Fibroblast of pulmonary artery (primary cell): ENCODE data around the gene ZCCHC3.
A peak's percentile ranks its signal among the peaks of the same experiment; 100 is the strongest.

Experiments
- DNase-seq: peaks from one replicate; pipeline ENCODE4 v3.0.0-alpha.2; 2010; ENCODE audit warnings: low read depth
- H3K4me3 ChIP-seq: replicated peaks from 2 replicates; pipeline ENCODE4 v1.5.1; 2011; ENCODE audit warnings: low read depth, mild to moderate bottlenecking, control low read depth, low read length, moderate library complexity
- CTCF ChIP-seq: IDR thresholded peaks from 2 replicates; pipeline ENCODE4 v1.5.1; 2011; ENCODE audit warnings: mild to moderate bottlenecking, control low read depth, low read length, inconsistent platforms; ENCODE audit errors: missing control alignments

Gene ZCCHC3

GRCh38 chr20:259981-260380, 37.4 kb upstream of the ZCCHC3 start:
- no peak overlapping the region for H3K4me3 ChIP-seq
- no peak for TF ChIP-seq CTCF
- DNase-seq = no peak

GRCh38 chr20:263701-264100, 33.7 kb upstream of the ZCCHC3 start:
- no peak for DNase-seq
- H3K4me3 ChIP-seq = no peak overlapping the region

GRCh38 chr20:266596-267562, 30.5 kb upstream of the ZCCHC3 start:
- peak; percentile 84 for TF ChIP-seq CTCF
- peak overlapping the region; percentile 59 for H3K4me3 ChIP-seq
- DNase-seq = peak; percentile 81

More at GRCh38 chr20:263701-264100, 33.7 kb upstream of the ZCCHC3 start:
- no peak for TF ChIP-seq CTCF

GRCh38 chr20:270517-270916, 26.9 kb upstream of the ZCCHC3 start:
- H3K4me3 ChIP-seq = no peak overlapping the region
- no peak for DNase-seq
- TF ChIP-seq CTCF = no peak

- no peak for DNase-seq
- H3K4me3 ChIP-seq = no peak overlapping the region
- no peak for TF ChIP-seq CTCF
Measured at GRCh38 chr20:271069-271468, 26.3 kb upstream of the ZCCHC3 start.

GRCh38 chr20:271528-271927, 25.8 kb upstream of the ZCCHC3 start:
- TF ChIP-seq CTCF = no peak
- no peak overlapping the region for H3K4me3 ChIP-seq
- DNase-seq = no peak

- H3K4me3 ChIP-seq = no peak overlapping the region
- TF ChIP-seq CTCF = no peak
- peak; percentile 22 for DNase-seq
Measured at GRCh38 chr20:272718-273117, 24.7 kb upstream of the ZCCHC3 start.
